Mesendoderm (in vitro differentiated cells): ENCODE measurements around the gene SYCP1.
"Not testable (repeated sequence)": the region's sequence is repeated elsewhere in the genome, so short reads cannot be mapped to it uniquely, and the experiment has no call there.

ENCODE experiments used
- DNase-seq: peaks from one replicate; pipeline ENCODE4 v3.0.0; 2013
- H2AK5ac ChIP-seq: 2 replicates; pipeline ENCODE4 v1.6.1; 2013; ENCODE audit warnings: low read length, inconsistent platforms
- H2BK120ac ChIP-seq: 2 replicates; pipeline ENCODE4 v1.6.1; 2013; ENCODE audit warnings: low read depth, mild to moderate bottlenecking, low read length, moderate library complexity, mixed read lengths
- H2BK15ac ChIP-seq: replicated peaks from 2 replicates; pipeline ENCODE4 v1.6.1; 2013; ENCODE audit warnings: low read depth, mild to moderate bottlenecking, moderate library complexity
- H2BK5ac ChIP-seq: 2 replicates; pipeline ENCODE4 v1.6.1; 2013; ENCODE audit warnings: low read length, inconsistent platforms
- H3K18ac ChIP-seq: 2 replicates; pipeline ENCODE4 v1.6.1; 2013; ENCODE audit warnings: mild to moderate bottlenecking, low read length, mixed read lengths
- H3K23ac ChIP-seq: one replicate; pipeline ENCODE4 v1.6.1; 2013; ENCODE audit warnings: low read length
- H3K27ac ChIP-seq: 2 replicates; pipeline ENCODE4 v1.5.1; 2013; ENCODE audit warnings: low read depth, mild to moderate bottlenecking, inconsistent platforms, low read length, moderate library complexity
- H3K27me3 ChIP-seq: 2 replicates; pipeline ENCODE4 v1.6.1; 2013; ENCODE audit warnings: low read length, control low read depth, mild to moderate bottlenecking, inconsistent platforms; ENCODE audit not compliant: insufficient read depth, poor library complexity
- H3K36me3 ChIP-seq: 2 replicates; pipeline ENCODE4 v1.6.1; 2013; ENCODE audit warnings: low read length, inconsistent platforms; ENCODE audit not compliant: control insufficient read depth, insufficient read depth
- H3K4ac ChIP-seq: one replicate; pipeline ENCODE4 v1.6.1; 2013; ENCODE audit warnings: low read depth, mild to moderate bottlenecking, low read length, moderate library complexity
- H3K4me1 ChIP-seq: 2 replicates; pipeline ENCODE4 v1.6.1; 2013; ENCODE audit warnings: low read depth, low read length, inconsistent platforms; ENCODE audit not compliant: control insufficient read depth
- H3K4me2 ChIP-seq: 2 replicates; pipeline ENCODE4 v1.6.1; 2013; ENCODE audit warnings: low read length
- H3K4me3 ChIP-seq: 2 replicates; pipeline ENCODE4 v1.5.1; 2013; ENCODE audit warnings: mild to moderate bottlenecking, low read length
- H3K56ac ChIP-seq: one replicate; pipeline ENCODE4 v1.6.1; 2013; ENCODE audit warnings: low read length
- H3K79me1 ChIP-seq: 2 replicates; pipeline ENCODE4 v1.6.1; 2013; ENCODE audit warnings: low read length, inconsistent platforms
- H3K79me2 ChIP-seq: 2 replicates; pipeline ENCODE4 v1.6.1; 2013; ENCODE audit warnings: mild to moderate bottlenecking, low read length; ENCODE audit not compliant: control insufficient read depth, insufficient read depth
- H3K9ac ChIP-seq: 2 replicates; pipeline ENCODE4 v1.6.1; 2013; ENCODE audit warnings: low read length, inconsistent platforms
- H4K5ac ChIP-seq: one replicate; pipeline ENCODE4 v1.6.1; 2013; ENCODE audit warnings: low read length
- H4K8ac ChIP-seq: one replicate; pipeline ENCODE4 v1.6.1; 2013; ENCODE audit warnings: low read depth, mild to moderate bottlenecking, control low read depth, low read length, moderate library complexity
- WGBS: extraction: QIAGEN DNeasy Blood & Tissue Kit; methylation state at CpG from one replicate; pipeline ENCODE4 v1.1.7; 2013; ENCODE audit warnings: low lambda C conversion rate, missing lambda C conversion rate; ENCODE audit not compliant: insufficient coverage; ENCODE audit errors: extremely low coverage; 5-methylcytosine and 5-hydroxymethylcytosine counted together

The SYCP1 gene

DNA sequence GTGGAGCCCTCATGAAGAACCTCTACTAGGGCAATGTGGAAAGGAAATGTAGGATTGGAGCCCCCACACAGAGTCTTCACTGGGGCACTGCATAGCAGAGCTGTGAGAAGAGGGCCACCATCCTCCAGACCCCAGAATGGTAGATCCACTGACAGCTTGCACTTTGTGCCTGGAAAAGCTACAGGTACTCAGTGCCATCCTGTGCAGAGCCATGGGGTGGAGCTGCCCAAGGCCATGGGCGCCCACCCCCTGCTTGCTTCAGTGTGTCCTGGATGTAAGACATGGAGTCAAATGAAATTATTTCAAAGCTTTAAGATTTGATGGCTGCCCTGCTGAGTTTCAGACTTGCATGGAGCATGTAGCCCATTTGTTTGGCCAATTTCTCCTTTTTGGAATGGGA, 157.8 kb downstream of the SYCP1 start:
- Histone ChIP-seq H3K4ac (no peak overlapping the region), H3K23ac (no peak overlapping the region), H2BK120ac (no peak overlapping the region), H4K8ac (no peak overlapping the region), H3K79me1 (no peaks in the 10 kb centered on the region), H3K27me3 (no peaks in the 10 kb centered on the region), H3K4me2 (no peak overlapping the region), H4K5ac (no peak overlapping the region), H3K4me1 (no peaks in the 10 kb centered on the region), H2AK5ac (no peak overlapping the region), H3K56ac (no peak overlapping the region), H3K18ac (no peak overlapping the region), H3K36me3 (no peaks in the 10 kb centered on the region), H2BK15ac (no peak overlapping the region), H2BK5ac (no peak overlapping the region), H3K79me2 (no peaks in the 10 kb centered on the region), H3K9ac (no peak overlapping the region), H3K4me3 (no peak overlapping the region), H3K27ac (no peak overlapping the region)
- DNase-seq, result no peak
- WGBS, result no CpG with 5 or more reads among the region's 1 CpG

DNA sequence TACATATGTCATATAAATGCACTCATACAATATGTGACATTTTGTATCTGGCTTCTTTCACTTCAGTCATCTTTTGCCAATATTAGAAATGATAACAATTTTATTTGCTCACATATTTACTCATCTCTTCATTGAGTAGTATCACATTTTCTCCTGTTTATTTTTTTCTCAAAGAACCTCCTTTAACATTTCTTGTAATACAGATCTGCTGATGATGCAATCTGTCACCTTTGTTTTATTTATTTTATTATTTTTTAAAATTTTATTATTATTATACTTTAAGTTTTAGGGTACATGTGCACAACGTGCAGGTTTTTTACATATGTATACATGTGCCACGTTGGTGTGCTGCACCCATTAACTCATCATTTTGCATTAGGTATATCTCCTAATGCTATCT, 159.1 kb downstream of the SYCP1 start:
- Histone ChIP-seq H2BK120ac (no peak overlapping the region), H3K18ac (no peak overlapping the region)
- no CpG with 5 or more reads among the region's 2 CpGs for WGBS

DNA sequence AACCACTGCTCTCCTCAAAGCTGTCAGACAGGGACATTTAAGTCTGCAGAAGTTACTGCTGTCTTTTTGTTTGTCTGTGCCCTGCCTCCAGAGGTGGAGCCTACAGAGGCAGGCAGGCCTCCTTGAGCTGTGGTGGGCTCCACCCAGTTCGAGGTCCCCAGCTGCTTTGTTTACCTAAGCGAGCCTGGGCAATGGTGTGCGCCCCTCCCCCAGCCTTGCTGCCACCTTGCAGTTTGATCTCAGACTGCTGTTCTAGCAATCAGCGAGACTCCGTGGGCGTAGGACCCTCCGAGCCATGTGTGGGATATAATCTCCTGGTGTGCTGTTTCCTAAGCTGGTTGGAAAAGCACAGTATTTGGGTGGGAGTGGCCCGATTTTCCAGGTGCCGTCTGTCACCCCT, 164.9 kb downstream of the SYCP1 start:
- H3K27me3 ChIP-seq, H3K79me1 ChIP-seq: not testable (repeated sequence)
- WGBS, result no CpG with 5 or more reads among the region's 9 CpGs

More for the DNA sequence above, 159.1 kb downstream of the SYCP1 start:
- Histone ChIP-seq H3K9ac (no peak overlapping the region), H2BK15ac (no peak overlapping the region), H3K4me3 (no peak overlapping the region), H3K79me2 (no peaks in the 10 kb centered on the region), H3K27me3 (no peaks in the 10 kb centered on the region), H3K27ac (no peak overlapping the region), H3K4me1 (no peaks in the 10 kb centered on the region), H3K4ac (no peak overlapping the region), H3K23ac (no peak overlapping the region), H2AK5ac (no peak overlapping the region), H3K36me3 (no peaks in the 10 kb centered on the region), H3K79me1 (no peaks in the 10 kb centered on the region), H3K4me2 (no peak overlapping the region), H4K5ac (no peak overlapping the region), H2BK5ac (no peak overlapping the region), H3K56ac (no peak overlapping the region), H4K8ac (no peak overlapping the region)
- no peak for DNase-seq

DNA sequence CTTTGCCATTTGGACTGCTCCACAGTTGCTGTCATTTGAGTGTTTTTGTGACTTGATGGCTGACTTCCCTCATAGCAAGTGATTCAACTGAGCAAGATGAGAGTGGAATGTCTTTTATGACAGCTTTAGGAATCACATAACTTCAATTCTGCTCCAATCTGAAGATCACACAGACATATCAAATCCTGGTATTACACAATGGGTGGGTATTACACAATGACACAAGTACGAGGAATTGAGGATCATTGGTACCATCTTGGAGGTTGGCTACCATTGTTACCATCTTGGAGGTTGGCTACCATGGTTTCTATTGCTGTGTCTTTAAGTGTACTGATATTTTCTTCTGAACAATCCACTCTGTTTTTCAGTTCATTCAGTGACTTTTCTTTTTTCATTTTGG, 166.5 kb downstream of the SYCP1 start:
- H3K4ac ChIP-seq, result no peak overlapping the region
- no peak overlapping the region for H2AK5ac ChIP-seq
- H3K27me3 ChIP-seq, result no peaks in the 10 kb centered on the region
- no peak overlapping the region for H3K23ac ChIP-seq
- H2BK120ac ChIP-seq, result no peak overlapping the region
- H3K27ac ChIP-seq, result no peak overlapping the region
- H3K4me2 ChIP-seq, result no peak overlapping the region
- no peak overlapping the region for H3K56ac ChIP-seq
- H2BK5ac ChIP-seq, result no peak overlapping the region
- no peak overlapping the region for H2BK15ac ChIP-seq
- H3K4me3 ChIP-seq, result no peak overlapping the region
- WGBS, result no CpG with 5 or more reads among the region's 1 CpG
- no peaks in the 10 kb centered on the region for H3K4me1 ChIP-seq
- H3K79me1 ChIP-seq, result no peaks in the 10 kb centered on the region
- H3K18ac ChIP-seq, result no peak overlapping the region
- no peak overlapping the region for H3K9ac ChIP-seq
- H3K79me2 ChIP-seq, result no peaks in the 10 kb centered on the region
- DNase-seq, result no peak
- no peak overlapping the region for H4K5ac ChIP-seq
- H4K8ac ChIP-seq, result no peak overlapping the region
- H3K36me3 ChIP-seq, result no peaks in the 10 kb centered on the region

More for the DNA sequence above, 164.9 kb downstream of the SYCP1 start:
- DNase-seq, H4K8ac ChIP-seq, H3K4ac ChIP-seq, H3K27ac ChIP-seq, H3K4me2 ChIP-seq, H2BK5ac ChIP-seq, H2BK120ac ChIP-seq, H3K4me1 ChIP-seq, H3K56ac ChIP-seq, H2AK5ac ChIP-seq, H2BK15ac ChIP-seq, H3K79me2 ChIP-seq, H3K4me3 ChIP-seq, H3K18ac ChIP-seq, H4K5ac ChIP-seq, H3K36me3 ChIP-seq, H3K23ac ChIP-seq, H3K9ac ChIP-seq: not testable (repeated sequence)

DNA sequence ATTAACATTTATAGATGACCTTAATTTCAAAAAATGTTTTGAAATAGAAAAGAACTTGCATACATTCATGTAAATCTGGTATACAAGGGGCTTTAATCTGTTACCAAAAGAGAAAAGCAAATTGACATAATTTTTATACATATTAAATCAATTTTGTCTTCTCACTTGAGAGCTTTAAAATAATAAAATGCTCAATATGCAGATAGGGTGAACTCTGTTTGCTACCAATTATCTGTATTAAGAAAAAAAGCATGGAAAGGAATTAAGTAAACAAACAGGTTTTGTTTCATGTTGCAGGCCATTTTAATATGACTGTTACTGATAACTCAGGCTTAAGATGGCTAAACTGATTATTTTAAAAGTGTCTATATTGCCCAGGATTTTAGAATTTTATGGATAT, 168.9 kb downstream of the SYCP1 start:
- Histone ChIP-seq H3K79me1 (no peaks in the 10 kb centered on the region), H2BK5ac (no peak overlapping the region), H3K27ac (no peak overlapping the region), H3K36me3 (no peaks in the 10 kb centered on the region), H3K4ac (no peak overlapping the region), H4K5ac (no peak overlapping the region), H2BK120ac (no peak overlapping the region), H3K27me3 (no peaks in the 10 kb centered on the region), H3K4me1 (no peaks in the 10 kb centered on the region), H2BK15ac (no peak overlapping the region), H3K9ac (no peak overlapping the region), H3K4me3 (no peak overlapping the region), H4K8ac (no peak overlapping the region), H3K4me2 (no peak overlapping the region), H3K56ac (no peak overlapping the region), H3K23ac (no peak overlapping the region), H3K18ac (no peak overlapping the region), H3K79me2 (no peaks in the 10 kb centered on the region), H2AK5ac (no peak overlapping the region)
- no peak for DNase-seq

DNA sequence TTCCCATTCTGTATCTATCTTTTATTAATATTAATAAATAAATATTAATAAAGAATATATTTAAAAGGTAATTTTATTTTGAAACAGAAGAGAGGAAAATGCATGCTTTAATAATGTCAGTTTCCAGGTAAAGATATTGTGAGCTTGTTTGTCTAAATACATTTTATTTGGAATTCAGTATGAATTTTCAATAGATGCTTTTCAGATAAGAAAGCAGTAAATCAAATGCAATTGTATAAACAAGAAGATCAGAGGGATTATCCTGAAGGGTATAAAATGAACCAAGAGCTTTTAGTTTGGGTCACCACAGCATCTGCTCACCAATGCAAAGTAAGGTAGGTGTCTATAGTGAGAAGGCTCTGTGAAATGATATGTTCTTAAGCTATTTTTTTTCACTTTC, 174.9 kb downstream of the SYCP1 start, which contains the start of gene TSHB:
Gene TSHB (plus strand): TSS at position 301 of the 400 bp plus-strand sequence. CDS start 3,537 bp downstream, outside the sequence.
- no peak within 1 kb of the TSS for H3K23ac ChIP-seq
- H3K79me2 ChIP-seq, result no peaks in the 10 kb centered on the region
- no peak within 1 kb of the TSS for H3K4me3 ChIP-seq
- H2AK5ac ChIP-seq, result no peak within 1 kb of the TSS
- no peak within 1 kb of the TSS for H2BK120ac ChIP-seq
- no peak within 1 kb of the TSS for H3K18ac ChIP-seq
- no peak within 1 kb of the TSS for H2BK15ac ChIP-seq
- H3K56ac ChIP-seq, result no peak within 1 kb of the TSS
- H3K4me2 ChIP-seq, result no peak within 1 kb of the TSS
- no peak within 1 kb of the TSS for H3K4ac ChIP-seq
- H4K5ac ChIP-seq, result no peak within 1 kb of the TSS
- H3K4me1 ChIP-seq, result no peaks in the 10 kb centered on the region
- H3K27ac ChIP-seq, result no peak within 1 kb of the TSS
- no peak within 1 kb of the TSS for H4K8ac ChIP-seq
- H3K36me3 ChIP-seq, result no peaks in the 10 kb centered on the region
- H2BK5ac ChIP-seq, result no peak within 1 kb of the TSS
- H3K9ac ChIP-seq, result no peak within 1 kb of the TSS
- H3K27me3 ChIP-seq, result no peaks in the 10 kb centered on the region
- H3K79me1 ChIP-seq, result no peaks in the 10 kb centered on the region
- no peak for DNase-seq
